HG03432 (cell line): Measurements from ENCODE around the gene CUL4A.
A peak's percentile ranks its signal among the peaks of the same experiment; 100 is the strongest.

Experiments used
- ATAC-seq: cut with Tn5 transposase; IDR thresholded peaks from one replicate; pipeline ENCODE4 v1.9.1; 2021; ENCODE audit warnings: mild to moderate bottlenecking, moderate library complexity; ENCODE audit not compliant: unreplicated experiment

CUL4A gene

DNA sequence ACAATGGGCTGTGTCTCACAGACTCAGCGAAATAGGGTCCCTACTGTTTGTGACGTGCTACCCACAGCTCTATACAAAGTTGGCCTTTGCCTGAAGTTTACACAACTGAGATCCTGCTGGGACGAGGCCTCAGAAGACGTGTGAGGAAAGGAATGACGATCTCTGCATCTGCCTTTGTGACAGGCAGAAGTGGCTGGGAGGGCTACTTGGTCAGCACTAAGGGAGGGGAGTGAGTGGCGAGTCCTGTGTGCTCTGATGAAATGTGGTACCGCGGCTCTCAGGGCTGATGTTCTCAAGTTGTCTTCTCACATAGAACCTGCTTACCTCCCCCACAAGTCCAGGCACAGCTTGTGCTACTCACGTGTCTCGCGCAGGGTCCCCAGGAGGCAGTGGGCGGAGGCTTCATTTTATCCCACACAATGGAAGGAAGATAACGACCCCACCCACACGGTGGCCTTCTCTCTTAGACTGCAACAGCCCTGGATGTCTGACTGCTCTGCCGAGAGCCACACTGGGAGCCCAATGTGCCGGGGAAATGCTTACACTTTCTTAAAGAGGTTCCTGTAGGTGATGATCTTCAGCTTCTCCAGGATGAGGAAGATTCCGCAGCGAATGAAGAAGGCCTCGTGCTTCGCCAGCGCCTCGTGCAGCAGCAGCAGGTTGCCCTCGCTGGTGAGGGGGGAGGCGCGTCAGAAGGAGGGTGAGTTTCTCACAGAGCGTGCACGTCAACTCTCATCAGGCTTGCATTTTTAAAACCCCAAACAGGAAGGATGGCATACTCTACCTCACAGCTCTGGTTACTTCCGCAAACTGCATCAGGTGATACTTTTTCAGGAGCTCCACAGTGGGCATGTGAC is 29.8 kb upstream of the CUL4A start:
- ATAC-seq = no peak

DNA sequence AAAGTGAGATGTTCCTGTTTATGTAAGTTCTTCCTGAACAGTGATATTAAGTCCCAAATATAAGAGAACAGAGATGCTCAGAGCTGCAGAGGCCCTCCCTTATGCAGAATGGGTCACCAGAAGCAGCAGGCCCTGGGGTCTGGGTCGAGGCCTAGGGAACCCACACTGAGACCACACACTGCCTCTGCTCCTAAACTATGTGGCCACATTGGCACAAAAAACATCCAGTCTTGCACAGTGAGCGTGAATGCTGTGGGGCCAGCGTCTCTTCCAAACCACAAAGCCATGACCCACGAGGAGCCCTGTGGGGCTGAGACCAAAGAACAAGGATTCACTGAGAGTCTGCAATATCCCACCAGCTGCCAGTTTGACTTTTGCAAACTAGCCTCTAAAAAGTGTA is 27.4 kb upstream of the CUL4A start:
- no peak for ATAC-seq

DNA sequence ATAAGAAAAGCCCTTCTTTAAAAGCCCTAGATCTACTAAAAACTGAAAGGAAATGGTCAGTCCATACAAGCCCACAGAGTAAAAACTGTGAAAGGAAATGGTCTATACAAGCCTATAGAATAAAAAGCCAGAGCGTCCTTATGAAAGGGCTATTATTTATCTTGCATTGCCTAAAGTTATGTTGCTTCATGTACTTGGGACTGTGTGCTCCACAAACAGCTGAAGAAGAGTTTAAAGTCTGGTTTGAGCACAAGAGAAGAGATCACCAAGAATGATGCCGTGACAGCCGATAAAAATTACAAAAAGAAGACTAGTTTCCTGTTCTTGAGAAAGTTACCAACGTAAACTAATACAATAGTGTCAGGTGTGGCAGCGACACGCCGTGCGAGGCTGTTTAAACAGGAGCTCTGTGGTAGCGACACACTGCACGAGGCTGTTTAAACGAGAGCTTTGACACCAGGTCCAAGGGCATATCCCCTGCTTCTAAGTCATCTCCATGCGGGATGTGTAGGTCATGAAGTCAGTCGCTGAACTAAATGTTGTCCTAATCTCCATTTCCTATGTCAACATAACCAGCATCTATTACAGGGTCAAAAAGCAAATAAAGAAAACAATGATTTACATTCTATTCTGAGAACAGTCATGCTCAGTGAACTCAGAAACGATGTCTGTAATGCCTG is 25.8 kb upstream of the CUL4A start:
- ATAC-seq = no peak

DNA sequence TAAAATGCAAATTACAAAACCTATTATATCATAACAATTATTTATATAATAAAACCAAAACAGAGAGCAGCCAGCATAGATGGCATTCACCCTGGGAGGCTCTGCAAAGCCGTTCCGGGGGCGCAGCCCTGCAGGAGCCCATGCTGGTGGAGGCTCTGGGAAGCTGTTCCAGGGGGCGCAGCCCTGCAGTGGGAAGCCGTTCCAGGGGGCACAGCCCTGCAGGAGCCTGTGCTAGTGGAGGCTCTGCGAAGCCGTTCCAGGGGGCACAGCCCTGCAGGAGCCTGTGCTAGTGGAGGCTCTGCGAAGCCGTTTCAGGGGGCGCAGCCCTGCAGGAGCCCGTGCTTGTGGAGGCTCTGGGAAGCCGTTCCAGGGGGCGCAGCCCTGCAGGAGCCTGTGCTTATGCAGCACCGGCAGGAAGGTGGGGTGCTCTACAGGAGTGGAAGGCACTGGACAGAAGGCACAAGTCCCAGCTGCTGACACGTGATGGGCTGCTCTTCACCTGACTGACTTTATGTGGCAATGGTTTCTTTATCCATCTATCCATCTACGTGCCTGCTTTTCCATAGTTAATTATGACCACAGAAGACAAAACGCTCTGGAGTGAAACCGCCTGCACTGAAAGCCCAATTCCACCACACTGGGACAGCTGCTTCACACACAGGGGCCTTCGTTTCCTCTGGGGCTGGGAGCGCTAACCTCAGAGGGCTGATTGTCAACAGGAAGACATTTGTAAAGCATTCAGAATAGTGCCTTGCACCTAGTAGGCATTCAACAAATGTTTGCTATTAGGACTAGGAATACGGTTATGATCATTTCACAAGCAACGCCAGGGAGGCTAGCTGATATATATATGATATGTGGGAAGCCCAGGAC is 24.6 kb upstream of the CUL4A start:
- no peak for ATAC-seq

DNA sequence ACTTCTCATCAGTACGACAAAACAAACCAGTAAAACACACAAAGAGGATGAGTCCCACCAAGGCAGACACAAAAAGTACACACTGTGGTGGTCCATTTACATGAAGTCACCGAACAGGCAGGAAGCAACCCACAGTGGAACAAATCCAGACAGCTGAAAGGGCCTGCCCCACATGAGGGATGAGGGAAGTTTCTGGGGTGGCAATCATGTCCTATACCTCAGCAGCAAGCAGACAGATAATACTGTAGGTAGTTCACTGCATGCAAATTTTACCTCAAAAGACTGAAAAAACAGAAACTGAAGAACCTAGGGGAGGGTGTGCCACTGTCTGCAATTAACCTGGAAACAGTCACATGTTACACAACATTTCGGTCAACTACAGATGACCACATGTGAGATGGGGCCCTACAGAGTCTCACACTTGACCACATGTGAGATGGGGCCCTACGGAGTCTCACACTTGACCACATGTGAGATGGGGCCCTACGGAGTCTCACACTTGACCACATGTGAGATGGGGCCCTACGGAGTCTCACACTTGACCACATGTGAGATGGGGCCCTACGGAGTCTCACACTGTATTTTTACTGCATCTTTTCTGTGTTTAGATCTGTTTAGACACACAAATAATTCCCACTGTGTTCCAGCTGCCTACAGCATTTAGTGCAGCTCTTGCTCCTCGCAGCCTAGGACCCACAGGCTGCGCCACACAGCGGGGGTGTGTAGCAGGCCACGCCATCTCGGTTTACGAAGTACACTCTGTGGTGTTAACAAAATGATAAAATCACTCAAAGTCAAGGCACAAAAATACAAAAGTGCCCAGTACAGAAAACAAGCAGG is 23.1 kb upstream of the CUL4A start:
- ATAC-seq = peak; percentile 86

DNA sequence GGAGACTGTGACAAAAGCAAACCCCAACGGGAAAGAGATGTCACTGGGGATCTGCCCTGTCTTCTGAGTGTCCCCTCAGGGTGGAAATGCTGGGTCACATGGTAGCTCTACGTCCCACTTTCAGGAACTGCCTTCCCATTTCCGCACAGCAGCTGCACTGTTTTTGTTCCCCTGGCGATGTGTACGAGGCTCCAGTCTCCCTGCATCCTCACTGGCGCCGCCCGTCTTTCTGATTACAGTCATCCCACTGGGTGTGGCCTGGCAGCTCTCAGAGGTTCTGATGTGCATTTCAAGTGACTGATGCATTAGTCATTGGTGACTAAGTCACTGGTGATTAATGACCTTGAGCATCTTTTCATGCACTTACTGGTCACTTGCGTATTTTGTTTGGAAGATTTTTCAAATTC is 22.1 kb upstream of the CUL4A start:
- ATAC-seq = no peak

DNA sequence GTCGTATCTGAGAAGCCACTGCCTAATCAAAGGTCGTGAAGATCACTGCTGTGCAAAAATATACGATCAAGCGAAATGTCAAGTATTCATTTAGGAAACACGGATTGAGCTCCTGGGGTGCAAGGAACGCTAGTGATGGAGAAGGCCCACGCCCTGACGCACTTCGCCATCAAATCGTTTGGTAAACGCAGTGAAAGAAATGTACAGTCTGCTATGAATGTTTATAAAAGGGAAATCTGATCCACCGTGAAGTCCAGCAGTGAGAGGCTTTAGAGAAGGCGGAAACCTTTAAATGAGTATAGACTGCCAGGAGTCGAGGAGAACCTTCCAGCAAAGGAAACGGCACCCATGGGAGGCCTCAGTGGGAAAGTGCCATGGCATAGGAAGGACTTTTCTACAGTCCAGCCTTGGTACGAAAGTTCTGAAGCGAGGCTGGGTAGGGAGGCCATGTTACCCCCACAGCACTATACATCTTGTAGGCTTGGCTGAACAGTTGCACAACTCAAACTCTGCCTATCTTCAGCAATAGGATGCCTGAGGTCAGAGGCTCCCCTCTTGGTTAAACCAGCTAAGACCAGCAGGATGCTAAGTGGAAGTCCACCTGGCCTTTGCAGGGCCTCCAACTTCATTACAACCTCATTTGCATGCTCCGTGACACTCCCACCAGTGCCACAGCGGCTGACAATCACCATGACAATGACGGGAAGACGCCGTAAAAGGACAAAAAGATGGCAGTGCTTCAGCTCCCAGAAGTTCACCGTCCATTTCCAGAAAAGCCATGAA is 21.3 kb upstream of the CUL4A start:
- no peak for ATAC-seq

DNA sequence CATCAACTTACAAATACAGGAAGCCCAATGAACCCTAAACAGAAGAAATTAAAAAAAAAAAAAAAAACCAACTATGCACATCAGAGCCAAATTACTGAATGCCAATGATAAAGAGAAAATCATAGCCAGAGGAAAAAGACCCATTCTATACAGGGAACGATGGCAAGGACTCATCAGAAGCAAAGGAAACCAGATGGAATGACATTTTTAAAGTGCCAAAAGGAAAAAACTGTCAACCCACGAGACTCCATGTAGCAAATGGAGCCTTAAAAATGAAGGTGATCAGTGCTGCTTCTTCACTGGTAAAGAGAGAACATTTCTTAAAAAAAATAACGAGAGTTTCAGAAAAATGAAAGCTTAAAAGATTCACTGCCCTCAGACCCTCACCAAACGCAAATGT is 19.2 kb upstream of the CUL4A start:
- no peak for ATAC-seq

DNA sequence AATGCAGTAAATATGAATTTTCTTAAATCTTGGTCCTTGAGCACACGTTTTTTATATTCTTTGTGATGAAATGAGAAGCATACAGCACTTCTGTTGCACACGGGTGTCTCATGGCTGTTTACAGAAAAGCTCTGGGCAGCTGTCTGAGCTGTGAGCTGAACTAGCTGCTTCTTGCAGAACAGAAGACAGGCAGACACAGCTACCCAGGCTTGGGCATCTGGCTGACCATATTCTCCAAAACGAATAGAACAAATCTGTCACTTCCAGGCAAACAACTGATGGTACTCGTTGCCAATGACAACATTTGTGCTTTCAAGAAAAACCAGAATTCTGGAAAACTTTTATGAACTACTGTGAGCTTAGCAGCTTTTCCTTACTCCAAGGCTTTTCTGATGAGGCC is 17.1 kb upstream of the CUL4A start:
- ATAC-seq = no peak

DNA sequence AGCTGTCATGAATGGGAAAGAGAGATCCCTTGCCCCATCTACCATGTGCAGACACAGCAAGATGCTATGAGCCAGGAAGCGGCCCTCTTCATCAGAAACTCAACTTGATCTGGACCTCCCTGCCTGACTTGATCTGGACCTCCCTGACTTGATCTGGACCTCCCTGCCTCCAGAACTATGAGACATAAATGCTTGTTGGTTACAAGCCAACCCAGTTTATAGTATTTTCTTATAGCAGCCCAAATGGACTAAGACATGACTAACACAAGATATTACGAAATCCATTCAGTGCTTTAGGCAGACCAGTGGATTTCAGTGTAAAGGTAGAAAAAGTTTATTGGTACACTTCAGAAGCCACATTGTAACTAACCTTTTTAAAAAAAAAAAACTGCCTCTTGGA is 16.5 kb upstream of the CUL4A start:
- no peak for ATAC-seq

DNA sequence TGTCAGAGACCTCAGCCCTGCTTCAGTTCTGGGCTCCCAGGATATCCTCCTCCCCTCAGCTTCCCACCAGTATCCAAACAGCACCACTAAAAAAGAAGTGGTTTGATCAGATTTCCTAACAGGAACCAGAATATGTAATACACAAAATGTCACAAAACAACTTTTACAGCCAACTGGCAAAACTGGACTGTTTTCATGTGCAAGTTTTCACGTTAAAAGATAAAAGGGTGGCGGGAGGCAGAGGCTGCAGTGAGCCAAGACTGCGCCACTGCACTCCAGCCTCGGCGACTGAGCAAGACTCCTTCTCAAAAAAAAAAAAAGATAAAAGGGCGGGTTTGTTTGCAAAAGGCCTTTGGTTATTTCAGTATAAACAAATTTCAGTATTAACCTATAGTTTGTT is 14.1 kb upstream of the CUL4A start:
- ATAC-seq = no peak

DNA sequence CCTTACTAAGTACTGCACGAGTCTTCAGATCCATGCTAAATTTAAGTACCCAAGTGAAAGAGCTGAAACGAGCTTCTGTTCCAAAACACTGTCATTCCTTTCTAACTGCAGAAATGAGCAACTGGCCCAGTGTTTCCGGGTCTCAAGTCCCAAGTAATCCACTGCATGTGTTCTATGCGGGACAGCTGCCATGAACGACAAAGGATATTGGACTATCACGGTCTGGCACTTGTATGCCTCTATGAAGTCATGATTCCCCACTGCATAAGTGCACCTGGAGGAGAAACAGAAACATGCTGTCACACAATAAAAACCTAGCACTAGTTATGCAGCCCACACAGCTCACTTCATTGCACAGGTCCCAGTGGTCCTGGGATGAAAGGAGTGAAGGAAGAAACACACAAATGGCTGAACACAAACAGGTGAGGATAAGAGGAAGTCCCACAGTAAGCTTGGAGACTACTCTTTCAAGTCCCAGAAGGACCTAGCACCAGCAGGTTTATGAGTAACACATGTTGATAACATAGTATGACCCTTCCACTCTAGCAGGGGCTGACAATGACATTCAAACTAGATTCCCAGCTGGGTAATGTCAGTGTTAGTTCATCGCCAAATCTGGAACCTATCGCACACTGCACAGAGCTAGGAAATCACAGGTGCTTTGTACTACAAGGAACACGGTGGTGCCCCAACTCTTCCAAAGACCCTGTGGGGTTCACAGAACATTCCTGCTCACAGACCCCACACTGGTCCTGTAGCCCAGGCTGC is 12.3 kb upstream of the CUL4A start:
- ATAC-seq = no peak

DNA sequence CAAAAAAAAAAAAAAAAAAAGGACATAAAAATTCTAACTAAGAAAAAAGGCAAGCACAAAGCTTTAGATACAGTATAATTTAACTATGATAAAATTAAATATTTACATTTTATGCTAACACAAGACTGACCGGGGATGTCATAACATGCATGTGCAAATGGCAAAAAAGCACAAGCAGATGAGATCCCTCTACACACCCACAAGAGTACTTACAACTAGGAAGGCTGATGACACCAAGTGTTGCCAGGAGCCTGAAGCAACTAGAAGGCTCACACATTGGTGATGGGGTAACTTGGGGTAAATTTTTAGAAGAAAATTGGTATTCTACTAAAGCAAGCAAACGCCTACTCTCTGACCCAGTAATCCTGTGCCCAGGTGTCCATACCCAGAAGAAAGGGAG is 7.6 kb upstream of the CUL4A start:
- no peak for ATAC-seq

DNA sequence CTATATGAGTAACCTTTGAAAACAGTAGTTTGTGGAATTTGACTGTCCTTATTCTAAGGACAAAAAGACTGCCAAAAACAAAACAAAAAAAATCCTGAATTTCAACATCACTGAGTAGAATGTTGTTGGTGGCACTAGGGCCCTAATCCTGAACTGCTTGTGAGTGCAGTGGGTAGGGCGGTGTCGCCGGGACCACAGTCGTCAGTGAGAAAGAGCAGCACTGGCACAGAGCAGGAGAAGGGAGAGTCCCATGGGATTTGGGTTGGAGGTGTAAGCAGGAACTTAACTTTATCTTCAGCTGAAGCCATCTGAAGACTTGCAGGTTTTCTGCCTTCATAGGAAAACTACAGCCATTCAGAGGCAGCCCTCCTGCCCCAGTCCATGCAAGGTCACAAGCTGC is 6.5 kb upstream of the CUL4A start:
- ATAC-seq = no peak

DNA sequence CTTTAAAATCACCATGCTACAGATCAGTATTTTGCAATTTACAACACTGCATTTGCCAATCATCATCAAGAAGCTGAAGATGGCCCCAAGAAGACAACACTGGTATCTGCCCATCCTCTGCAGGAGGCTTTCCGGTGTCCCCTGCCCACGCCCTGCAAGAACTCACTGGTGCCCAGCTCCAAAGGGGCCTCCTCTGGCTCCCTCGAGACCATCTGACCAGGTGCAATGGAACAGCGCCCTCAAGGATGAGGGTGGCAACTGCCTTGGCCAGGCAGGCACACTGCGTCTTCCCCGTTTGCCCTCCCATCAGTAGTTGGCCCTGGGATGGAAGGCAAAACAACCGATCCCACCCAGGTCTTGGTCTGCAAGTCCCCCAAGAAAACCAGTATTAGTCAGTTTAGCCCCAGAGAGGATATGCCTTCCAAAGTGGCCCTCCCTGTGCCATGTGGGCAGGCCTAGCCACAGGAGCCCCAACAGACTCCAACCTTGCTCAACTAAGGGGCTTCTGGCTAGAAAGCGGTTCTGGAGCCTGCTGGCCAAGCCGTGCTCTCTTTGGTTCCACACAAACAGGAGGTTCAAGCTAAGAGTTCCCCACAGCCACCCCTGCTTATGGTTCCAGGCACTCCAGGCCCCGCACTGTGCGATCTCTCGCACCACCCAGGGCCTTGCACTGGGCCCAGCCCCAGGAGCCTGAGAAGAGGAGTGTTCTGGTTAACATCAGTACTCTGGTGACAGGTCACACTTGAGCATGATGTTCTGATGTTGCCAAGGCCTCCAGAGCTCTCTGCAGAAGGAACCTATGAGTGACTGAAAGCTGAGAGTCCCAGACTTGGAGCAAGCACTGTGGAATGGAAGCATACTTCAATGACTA is 5.7 kb upstream of the CUL4A start:
- ATAC-seq = no peak

DNA sequence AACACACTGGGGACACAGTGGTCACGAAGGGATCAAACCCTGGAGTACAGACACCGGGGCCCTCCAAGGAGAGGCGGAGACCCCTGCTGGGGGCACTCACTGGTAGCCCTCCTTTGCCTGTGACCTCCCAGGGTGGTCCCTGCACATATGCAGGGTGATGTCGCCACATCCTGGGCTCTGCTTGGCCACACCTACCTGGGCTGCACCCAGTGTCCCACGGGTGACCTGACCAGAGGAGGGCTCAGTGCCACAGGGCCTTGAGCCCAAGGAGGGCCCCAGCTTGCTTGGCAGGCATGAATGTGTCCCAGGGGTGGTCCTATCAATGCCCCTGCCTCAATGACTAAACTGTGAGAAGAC is 5.1 kb upstream of the CUL4A start:
- no peak for ATAC-seq

DNA sequence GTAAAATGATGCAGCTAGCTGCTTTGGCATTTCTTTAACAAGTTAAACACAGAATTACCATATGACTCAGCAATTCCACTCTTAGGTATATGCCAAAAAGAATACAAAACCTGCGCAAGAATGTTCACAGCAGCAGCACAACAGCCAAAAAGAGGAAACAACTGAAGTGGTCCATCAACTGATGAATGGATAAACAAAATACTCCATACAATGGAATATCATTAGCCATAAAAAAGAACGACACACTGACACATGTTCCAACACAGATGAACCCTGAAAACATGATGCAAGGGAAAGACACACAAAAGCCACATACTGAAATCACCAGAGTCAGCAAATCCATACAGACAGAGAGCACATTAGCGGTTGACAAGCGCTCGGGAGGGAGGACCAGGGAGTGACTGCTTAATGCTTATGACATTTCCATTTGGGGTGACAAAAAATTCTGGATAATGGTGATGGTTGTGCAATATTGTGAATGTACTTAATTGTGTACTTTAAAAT is 3.9 kb upstream of the CUL4A start:
- no peak for ATAC-seq

DNA sequence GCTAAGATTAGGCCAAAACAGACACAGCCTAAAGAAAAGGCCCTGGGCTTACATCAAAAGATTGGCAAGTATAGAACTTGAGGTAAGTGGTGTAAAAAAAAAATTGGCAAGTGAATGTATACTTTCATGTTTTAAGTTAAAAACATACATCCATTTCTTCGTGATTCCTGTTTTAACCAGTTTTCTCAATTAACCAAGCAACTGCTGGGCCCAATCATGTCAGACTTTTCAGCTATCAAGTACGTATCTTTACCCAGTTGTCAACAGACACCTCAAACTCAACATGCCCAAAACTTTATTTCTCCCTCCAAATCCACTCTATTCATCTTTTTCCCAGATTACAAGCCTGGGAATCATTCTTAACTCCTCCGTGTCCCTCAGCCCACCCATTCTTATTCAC is 2.0 kb upstream of the CUL4A start:
- no peak for ATAC-seq
